Right lung (tissue), 5 donors: ENCODE results near the gene ZBTB22. TPM values are rescaled to one million over a fixed set of nuclear protein-coding genes. Genes with fewer than 3 reads are reported as not detected.
"Not testable (repeated sequence)": the region's sequence is repeated elsewhere in the genome, so short reads cannot be mapped to it uniquely, and the experiment has no call there.

Experiments
- DNase-seq, 2 donors: peaks; one replicate each; pipeline ENCODE4 v3.0.0-alpha.2; 2013
- polyA plus RNA-seq, 5 donors: library from polyadenylated mRNA; unstranded; fragments of 120-200 nt; gene quantifications; one replicate each; pipeline versions ENCODE4 v1.2.1 to v1.2.3, GENCODE V29; 2013; ENCODE audit warnings: inconsistent platforms in 1 of 5, low replicate concordance in 1 of 5; ENCODE audit not compliant: insufficient read length in 5 of 5, insufficient read depth in 1 of 5

Gene ZBTB22
- polyA plus RNA-seq, 5 donors, result 22.3 to 28.0 (median 24.5) TPM

DNA sequence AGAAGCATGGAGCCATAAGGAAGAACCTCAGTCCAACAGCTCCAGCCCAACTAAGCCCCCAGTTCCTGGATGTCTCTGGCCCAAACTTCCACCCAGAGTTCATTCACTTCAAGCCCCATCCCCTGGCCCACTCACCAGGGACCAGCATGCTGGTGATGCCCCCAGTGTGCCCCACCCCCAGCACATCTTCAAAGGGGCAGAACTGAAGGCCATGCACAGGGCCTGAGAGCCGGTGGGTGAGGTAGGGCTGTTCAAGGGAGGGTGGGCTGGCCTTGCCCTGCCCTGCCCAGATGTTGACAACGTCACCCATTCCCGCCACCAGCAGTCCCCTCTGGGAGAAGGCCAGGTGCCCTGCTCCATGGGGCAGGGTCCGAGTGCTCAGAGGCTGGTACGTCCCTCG is 37.0 kb downstream of the ZBTB22 start:
- no peak for DNase-seq

DNA sequence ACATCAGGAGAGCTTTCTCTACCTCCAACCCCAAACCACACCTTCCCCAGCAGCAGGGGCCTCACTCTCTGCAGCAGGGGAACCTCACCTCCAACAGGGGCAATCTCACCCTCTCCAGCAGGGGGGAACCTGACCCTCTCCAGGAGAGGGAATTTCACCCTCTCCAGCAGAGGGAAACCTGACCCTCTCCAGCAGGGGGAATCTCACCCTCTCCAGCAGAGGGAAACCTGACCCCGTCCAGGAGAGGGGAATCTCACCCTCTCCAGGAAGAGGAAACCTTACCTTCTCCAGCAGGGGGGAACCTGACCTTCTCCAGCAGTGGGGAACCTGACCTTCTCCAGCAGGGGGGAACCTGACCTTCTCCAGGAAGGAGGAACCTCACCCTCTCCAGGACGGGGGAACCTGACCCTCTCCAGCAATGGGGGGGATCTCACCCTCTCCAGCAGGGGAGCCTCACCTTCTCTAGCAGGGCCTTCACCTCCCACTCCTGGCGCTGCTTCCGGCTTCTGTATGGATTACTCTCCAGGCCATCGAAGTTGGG is 37.5 kb downstream of the ZBTB22 start:
- no peak for DNase-seq

DNA sequence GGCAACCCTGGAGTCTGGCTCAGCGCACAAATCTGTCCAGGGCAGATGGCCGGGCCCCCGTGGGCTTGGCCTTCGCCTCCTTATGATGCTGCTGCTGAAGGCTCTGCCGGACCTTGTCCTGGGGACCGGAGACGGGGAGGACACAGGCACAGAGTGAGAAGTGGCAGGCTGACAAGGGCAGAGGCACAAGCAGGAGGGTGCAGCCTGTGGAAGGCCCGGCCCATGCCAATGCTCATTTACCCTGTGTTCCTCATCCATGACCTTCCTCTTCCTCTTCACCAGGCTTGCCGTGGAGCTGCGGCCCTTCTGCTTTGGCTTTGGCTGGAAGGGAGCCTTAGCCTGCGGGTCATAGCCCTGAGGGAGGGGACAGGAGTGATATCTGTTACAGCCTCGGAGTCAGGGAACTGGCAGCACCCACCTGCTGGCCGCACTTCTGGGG is 38.3 kb downstream of the ZBTB22 start:
- DNase-seq, result no peak

DNA sequence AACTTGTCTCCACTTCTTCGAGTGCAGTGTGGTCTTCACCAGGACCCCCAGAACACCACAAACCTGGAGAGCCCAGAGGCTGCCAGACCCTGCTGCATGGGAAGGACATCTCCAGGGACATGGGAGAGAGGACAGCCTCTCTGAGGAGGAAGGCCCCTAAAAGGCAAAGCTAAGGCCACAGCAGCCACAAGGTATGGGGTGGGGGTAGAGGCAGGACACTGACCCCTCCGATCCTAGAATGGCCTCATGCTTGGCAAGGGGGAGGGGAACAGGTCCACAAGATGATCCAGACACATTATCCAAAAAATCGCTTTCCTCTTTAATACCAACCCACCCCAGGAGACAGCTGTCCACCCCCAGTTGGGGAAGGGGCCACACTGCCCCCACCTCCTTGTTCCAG is 38.7 kb downstream of the ZBTB22 start:
- DNase-seq, result no peak

DNA sequence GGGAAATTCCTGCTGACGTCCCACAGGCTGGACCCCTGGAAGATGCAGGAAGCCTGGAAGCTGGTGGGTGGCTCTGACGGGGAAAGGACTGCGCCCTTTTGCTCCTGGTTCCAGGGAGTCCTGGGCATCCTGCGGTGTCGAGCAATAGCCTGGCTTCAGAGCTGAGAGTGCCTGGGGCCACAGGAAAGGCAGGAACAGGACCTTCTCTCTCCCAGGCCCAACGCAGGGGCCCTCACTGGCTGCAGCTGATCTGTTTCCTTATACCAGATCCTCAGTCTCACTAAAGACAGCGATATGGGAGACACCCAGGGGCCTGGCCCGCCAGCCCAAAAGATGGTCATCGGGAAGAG is 39.2 kb downstream of the ZBTB22 start:
- DNase-seq, result no peak

DNA sequence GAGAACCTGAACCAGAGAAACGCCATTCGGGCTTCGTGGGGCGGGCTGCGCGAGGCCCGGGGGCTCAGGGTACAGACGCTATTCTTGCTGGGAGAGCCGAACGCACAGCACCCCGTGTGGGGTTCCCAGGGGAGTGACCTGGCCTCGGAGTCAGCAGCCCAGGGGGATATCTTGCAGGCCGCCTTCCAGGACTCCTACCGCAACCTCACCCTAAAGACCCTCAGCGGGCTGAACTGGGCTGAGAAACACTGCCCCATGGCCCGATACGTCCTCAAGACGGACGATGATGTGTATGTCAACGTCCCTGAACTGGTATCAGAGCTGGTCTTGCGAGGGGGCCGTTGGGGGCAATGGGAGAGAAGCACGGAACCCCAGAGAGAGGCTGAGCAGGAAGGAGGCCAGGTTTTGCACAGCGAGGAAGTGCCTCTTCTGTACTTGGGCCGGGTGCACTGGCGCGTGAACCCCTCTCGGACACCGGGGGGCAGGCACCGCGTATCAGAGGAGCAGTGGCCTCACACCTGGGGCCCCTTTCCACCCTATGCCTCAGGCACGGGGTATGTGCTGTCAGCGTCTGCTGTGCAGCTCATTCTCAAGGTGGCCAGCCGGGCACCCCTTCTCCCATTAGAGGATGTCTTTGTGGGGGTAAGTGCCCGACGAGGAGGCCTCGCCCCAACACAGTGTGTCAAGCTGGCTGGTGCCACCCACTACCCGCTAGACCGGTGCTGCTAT is 39.7 kb downstream of the ZBTB22 start:
- DNase-seq, result no peak

DNA sequence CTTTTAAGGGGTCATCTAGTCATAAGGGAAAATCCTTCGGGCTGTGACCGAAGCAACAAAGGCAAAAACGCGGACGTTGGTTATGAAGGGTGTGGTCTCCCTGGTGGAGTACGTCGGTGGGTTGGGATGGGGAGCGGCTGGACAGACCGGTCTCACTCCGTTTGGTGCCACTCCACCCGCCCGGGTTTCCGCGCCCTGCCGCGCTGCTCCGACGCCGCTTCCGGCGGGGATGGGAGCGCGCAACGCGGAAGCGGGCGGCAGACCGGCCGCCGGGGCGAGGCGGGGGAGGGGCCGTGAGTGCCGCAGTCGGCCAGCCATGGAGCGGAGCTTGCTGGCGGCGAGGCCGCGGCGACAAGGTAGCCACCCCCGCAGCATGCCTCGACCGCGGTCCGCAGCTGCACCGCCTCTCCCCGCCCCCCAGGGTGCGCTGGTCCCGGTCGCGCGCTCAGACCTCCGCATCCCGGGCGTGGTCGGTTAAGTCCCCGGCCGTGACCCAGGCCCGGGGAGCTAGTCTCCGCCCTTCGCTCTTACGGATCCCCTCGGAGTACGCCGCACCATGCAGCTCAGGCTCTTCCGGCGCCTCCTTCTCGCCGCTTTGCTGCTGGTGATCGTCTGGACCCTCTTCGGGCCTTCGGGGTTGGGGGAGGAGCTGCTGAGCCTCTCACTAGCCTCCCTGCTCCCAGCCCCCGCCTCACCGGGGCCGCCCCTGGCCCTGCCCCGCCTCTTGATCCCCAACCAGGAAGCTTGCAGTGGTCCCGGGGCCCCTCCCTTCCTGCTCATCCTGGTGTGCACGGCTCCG is 40.5 kb downstream of the ZBTB22 start, which contains the start of gene B3GALT4:
Gene B3GALT4, plus strand, starts transcription at position 260 of the 799 bp plus-strand sequence. Its CDS starts 297 bp downstream, at position 557.
- DNase-seq, result peak; percentile 44 to 67

DNA sequence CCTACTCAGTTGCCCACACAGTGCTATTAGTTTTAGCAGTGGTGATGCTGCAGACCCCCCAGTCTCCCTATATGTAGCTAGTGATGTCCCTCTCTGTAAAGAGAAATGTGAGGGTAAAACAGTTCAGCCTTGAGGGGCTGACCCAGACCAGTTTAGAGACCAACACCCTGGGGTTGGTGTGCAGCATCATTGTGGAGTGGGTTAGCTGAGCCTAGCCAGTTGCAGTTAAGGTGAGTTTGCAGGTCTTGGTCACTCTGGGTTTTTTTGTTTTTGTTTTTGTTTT is 41.0 kb downstream of the ZBTB22 start:
- no peak for DNase-seq

DNA sequence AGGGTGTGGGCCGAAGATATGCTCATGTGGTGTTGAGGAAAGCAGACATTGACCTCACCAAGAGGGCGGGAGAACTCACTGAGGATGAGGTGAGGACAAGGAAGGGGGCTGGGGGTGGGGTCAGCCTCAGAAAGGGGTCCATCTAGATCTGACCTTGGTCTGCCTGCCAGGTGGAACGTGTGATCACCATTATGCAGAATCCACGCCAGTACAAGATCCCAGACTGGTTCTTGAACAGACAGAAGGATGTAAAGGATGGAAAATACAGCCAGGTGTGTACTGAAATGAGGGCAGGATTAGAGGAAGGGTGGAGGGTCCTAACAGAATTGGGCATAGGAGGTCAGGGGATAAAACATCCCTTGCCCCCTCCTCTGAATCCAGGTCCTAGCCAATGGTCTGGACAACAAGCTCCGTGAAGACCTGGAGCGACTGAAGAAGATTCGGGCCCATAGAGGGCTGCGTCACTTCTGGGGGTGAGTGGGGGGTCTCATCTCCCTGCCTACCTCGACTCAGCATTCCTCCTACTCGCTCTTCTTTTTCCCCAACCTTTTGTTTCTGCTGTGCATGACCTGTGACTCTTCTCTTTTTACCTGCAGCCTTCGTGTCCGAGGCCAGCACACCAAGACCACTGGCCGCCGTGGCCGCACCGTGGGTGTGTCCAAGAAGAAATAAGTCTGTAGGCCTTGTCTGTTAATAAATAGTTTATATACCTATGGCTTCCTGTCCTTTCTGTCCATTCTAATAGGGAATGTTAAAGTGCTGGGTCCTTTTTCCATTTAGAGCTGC is 41.6 kb downstream of the ZBTB22 start:
- not testable (repeated sequence) for DNase-seq

DNA sequence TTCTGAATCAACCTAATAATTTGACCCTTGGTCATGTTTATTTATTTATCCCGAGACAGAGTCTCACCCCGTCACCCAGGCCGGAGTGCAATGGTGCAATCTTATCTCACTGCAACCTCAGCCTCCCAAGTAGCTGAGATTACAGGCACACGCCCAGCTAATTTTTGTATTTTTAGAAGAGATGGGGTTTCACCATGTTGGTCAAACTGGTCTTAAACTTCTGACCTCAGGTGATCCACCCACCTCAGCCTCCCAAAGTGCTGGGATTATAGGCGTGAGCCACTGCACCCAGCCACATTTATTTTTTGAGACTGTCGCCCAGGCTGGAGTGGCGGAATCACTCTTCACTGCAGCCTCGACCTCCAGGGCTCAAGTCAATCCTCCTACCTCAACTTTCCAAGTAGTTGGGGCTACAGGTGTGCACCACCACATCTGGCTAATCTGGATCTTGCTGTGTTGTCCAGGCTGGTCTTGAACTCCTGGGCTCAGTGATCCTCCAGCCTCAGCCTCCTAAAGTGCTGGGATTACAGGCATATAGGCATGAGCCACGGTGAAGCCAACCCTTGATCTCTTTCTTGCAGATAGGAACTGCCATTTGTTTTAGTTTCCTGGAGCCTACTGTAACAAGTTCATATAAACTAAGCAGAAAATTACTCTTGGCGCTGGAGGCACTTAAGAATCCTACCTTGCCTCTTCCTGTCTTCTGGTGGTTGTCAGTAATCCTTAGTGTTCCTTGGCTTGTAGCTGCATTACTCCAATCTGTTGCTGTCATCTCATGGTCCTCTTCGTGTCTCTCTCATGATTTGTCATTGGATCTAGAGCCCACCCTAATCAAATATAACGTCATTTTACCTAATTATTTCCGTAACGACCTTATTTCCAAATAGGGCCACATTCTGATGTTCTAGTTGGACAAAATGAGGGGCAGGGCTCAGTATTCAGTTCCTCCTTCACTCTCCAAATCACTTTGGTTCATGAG is 43.3 kb downstream of the ZBTB22 start:
- DNase-seq, result no peak

DNA sequence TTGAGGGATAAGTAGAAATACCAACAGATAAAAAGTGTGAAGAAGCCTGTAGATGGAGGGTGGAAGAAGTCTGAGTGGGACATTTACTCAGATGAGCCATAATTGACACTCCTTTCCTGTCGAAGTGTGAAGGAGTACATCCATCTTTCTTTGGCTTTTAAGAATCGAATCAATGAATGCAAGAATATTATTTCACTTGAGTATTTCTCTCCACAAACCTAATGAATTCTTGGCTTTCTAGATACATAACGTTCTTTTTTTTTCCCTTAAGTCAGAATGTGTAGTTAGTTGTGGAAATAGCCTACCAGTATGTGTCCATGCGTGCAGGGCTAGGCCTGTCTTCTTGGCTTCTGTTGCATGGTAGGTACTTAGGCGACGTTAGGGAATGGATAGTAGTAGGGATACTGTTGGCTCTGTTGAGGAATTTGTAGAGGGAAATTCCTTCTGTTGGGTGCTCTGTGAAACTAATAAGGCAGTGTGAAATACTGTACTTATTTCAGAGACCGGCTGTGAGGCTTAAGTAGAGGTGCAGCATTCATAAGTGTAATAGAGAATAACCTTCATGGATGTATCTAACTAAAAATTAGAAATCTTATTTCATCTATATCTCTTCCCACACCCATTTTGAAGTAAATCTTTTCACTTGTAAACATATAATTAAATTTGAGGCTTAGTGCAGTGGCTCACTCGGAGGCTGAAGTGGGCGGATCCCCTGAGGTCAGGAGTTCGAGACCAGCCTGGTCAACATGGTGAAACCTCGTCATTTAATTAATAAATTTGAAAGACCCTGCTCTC is 44.2 kb downstream of the ZBTB22 start:
- no peak for DNase-seq

DNA sequence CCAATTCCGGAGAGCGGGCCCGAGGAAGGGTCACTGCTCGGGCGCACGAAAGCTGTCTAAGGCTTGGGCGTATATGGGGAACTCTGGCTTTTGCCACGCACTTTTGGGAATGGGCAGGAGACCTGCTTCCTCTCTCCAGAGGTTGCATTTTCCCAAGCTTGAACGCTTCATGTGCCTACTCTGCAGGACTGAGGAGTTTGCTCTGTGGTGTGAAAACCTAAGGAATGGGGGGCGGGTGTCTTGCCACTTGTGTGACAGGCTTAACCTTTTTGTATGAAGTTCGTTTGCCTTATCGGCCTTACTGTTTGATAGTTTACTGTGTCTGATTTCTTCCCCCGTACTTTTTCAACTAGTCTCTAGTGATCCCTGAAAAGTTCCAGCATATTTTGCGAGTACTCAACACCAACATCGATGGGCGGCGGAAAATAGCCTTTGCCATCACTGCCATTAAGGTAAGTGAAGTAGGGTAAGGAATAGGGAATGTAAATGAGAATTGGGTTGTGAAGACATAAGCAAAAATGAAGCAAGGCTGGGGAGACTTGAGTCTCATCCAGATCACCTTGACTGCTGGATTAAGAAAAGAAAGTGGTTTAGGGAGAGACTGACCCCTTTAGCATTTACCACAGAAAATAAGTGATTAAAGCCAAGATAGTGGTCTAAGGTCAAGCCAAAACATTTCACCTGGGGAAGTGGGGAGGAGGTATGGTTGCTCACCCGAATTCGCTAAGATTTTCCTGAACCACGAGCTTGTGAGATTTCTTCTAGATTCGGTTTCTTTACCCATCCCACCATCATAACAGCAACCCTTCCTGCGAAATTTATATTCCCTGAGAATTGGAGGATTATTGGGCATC is 45.0 kb downstream of the ZBTB22 start:
- no peak for DNase-seq

DNA sequence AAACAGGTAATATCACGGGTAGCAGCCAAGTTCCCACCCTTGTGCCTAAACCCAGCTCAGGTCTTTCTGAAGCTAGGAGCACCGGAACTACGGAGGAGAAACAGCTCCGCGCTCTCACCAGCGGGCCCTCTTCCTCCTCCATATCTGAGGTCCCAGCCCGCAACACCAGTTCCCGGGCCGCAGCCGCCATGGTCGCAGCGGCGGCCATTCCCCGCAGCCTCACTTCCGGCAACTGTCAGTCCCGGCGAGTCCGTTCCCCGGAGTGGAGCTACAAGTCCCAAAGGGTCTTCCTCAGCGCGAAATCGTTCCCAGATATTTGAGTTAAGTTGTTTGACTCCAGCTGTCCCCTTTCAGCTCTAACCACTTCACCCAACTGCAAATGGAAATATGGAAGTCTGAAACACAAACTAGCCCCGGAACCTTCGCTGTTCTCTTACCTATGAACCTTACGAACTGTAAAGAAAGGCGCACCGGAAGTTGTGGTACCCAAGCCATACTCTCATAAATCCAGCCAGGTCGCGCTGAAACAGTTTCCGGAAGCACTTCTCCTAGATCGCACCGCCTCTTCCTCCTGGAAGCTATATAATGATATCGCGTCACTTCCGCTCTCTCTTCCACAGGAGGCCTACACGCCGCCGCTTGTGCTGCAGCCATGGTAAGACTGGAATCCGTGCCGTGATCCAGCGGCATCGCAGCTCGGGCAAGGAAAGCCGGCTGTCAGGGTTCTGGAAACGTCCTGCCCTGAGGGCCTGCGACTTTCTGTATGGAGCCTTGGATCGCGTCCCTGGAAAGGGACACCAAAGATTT is 45.9 kb downstream of the ZBTB22 start, which contains the start of the genes RPS18 and VPS52:
Gene RPS18, plus strand, starts transcription at position 608 of the 807 bp plus-strand sequence. Its CDS starts 45 bp downstream, at position 653.
Gene VPS52, minus strand, starts transcription at position 409 of the 807 bp plus-strand sequence. Its CDS starts 201 bp downstream, at position 208.
- DNase-seq, result peak; percentile 96 to 97

DNA sequence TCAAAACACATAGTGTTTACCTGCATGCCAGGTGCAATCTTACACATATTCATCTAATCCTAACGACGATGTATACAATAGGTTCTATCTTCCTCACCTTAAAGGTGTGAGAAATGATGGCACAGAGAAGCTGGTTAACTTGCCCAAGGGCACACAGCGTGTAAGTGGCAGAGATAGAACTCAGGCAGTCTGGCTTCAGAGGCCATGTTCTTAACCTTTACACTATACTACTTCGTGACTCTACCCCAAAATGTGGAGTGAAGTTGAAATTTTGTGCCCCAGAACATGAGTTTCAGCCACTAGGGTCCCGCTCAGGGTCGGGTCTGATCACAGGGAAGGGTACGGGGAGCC is 46.5 kb downstream of the ZBTB22 start:
- DNase-seq, result no peak
